22Rv1 (cell line): ENCODE results near the gene IPO5.

Source experiments
- ZFX ChIP-seq: fragments of 450-650 bp; IDR thresholded peaks from 2 replicates; pipeline ENCODE4 v1.6.1; 2017; ENCODE audit warnings: antibody characterized with exemption, borderline replicate concordance
- TF ChIP-seq, protein P1 (sequence below): fragments of 450-650 bp; IDR thresholded peaks from 2 replicates; pipeline ENCODE4 v1.5.1; 2017; ENCODE audit warnings: mild to moderate bottlenecking

DNA sequence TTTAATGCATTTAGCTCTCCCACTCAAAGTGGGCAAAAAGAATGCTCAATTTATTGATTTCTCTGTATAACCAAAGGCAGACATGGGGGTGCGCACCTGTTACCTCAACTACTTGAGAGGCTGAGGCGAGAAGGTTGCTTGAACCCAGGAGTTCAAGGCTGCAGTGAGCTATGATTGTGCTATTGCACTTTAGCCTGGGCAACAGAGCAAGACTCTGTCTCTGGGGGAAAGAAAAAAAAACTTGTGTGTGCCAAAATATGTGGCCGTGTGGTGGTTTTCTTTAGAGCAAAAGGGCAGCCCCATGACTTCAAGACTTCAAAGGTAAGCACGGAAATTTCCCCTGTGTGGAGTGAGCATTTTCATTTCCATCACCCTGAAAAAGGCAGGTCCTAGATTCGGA, 81.9 kb downstream of the IPO5 start:
- TF ChIP-seq, protein P1, sequence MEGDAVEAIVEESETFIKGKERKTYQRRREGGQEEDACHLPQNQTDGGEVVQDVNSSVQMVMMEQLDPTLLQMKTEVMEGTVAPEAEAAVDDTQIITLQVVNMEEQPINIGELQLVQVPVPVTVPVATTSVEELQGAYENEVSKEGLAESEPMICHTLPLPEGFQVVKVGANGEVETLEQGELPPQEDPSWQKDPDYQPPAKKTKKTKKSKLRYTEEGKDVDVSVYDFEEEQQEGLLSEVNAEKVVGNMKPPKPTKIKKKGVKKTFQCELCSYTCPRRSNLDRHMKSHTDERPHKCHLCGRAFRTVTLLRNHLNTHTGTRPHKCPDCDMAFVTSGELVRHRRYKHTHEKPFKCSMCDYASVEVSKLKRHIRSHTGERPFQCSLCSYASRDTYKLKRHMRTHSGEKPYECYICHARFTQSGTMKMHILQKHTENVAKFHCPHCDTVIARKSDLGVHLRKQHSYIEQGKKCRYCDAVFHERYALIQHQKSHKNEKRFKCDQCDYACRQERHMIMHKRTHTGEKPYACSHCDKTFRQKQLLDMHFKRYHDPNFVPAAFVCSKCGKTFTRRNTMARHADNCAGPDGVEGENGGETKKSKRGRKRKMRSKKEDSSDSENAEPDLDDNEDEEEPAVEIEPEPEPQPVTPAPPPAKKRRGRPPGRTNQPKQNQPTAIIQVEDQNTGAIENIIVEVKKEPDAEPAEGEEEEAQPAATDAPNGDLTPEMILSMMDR, result no peak
- no peak for TF ChIP-seq ZFX
